ENCODE results near the gene ZNF12.

GRCh38 chr7:6654842-6655610 is 51.7 kb downstream of the ZNF12 start:
- TF ChIP-seq POLR2AphosphoS5 (IDR thresholded peaks at IDR 0.05; ENCODE audit: borderline replicate concordance, low read depth, low read length), result no peak
- no peak for TF ChIP-seq EZH2 (IDR thresholded peaks at IDR 0.05)
- TF ChIP-seq FOXP2 (optimal IDR thresholded peaks at IDR 0.05; ENCODE audit: control extremely low read depth, extremely low read length, insufficient read depth), result no peak
